Measurements from ENCODE around the gene MLH3. TPM values are rescaled to one million over a fixed set of nuclear protein-coding genes. Genes with fewer than 3 reads are reported as not detected.

Gene MLH3
- total RNA-seq, 1 experiment from 2014 or later, result 9.3 TPM

GRCh38 chr14:74965486-74966153 lies 85.6 kb downstream of the MLH3 start:
- DNase-seq, result no peak
- H3K4me1 ChIP-seq, result peaks cover 58% of the 10 kb centered on the region
- no peaks in the 10 kb centered on the region for H3K9me3 ChIP-seq (replicated peaks)
- H3K27ac ChIP-seq, result no peak overlapping the region
- no peaks in the 10 kb centered on the region for H3K36me3 ChIP-seq
- H3K4me3 ChIP-seq, result no peak overlapping the region
- H3K27me3 ChIP-seq, result no peaks in the 10 kb centered on the region

- Histone ChIP-seq H3K36me3 (no peaks in the 10 kb centered on the region), H3K27me3 (no peaks in the 10 kb centered on the region), H3K4me3 (no peak overlapping the region), H3K27ac (no peak overlapping the region), H3K4me1 (peaks cover 58% of the 10 kb centered on the region), H3K9me3 (replicated peaks) (no peaks in the 10 kb centered on the region)
- no peak for DNase-seq
These were observed 86.3 kb downstream of the MLH3 start for GRCh38 chr14:74964787-74965485.

Other genes starting within 250 kb of the MLH3 start
- gene PROX2, start 175.3 kb downstream of the MLH3 start, total RNA-seq (2014; rRNA removed; shearing (Covaris generic)), result not detected in 2 replicates
- gene DLST, start 169.6 kb downstream of the MLH3 start, total RNA-seq (2014; rRNA removed; shearing (Covaris generic)), result 41.6 and 49.8 TPM in 2 replicates
- gene RPS6KL1, start 128.2 kb downstream of the MLH3 start, total RNA-seq (2014; rRNA removed; shearing (Covaris generic)), result 1.8 TPM in 2 replicates
- 115 and 120 TPM in 2 replicates for gene PGF, start 95.9 kb downstream of the MLH3 start, total RNA-seq (2014; rRNA removed; shearing (Covaris generic))
- 56.8 and 64.7 TPM in 2 replicates for gene EIF2B2, start 48.5 kb downstream of the MLH3 start, total RNA-seq (2014; rRNA removed; shearing (Covaris generic))
- gene ACYP1, start 12.6 kb upstream of the MLH3 start, total RNA-seq (2014; rRNA removed; shearing (Covaris generic)), result 31.9 and 43.1 TPM in 2 replicates
- gene ZC2HC1C, start 18.2 kb upstream of the MLH3 start, total RNA-seq (2014; rRNA removed; shearing (Covaris generic)), result not detected in 2 replicates
- gene NEK9, start 75.6 kb upstream of the MLH3 start, total RNA-seq (2014; rRNA removed; shearing (Covaris generic)), result 40.0 and 44.8 TPM in 2 replicates
- 119 and 123 TPM in 2 replicates for gene TMED10, start 125.1 kb upstream of the MLH3 start, total RNA-seq (2014; rRNA removed; shearing (Covaris generic))
- gene FOS, start 227.4 kb upstream of the MLH3 start, total RNA-seq (2014; rRNA removed; shearing (Covaris generic)), result 2.9 and 3.1 TPM in 2 replicates